Activated CD8-positive, alpha-beta memory T cell treated with anti-CD3 and anti-CD28 coated beads for 4 hours (primary cell): ENCODE data around the gene HMBS.
A peak's percentile ranks its signal among the peaks of the same experiment; 100 is the strongest.
"Not testable (repeated sequence)": the region's sequence is repeated elsewhere in the genome, so short reads cannot be mapped to it uniquely, and the experiment has no call there.

Experiments
- DNase-seq, 2 donors: peaks; one replicate each; pipeline ENCODE4 v3.0.0-alpha.2; 2020; ENCODE audit warnings: low read depth in 2 of 2

Gene HMBS

GRCh38 chr11:119100994-119101758 is 16.5 kb downstream of the HMBS start:
- DNase-seq, result no peak

GRCh38 chr11:119101759-119102423 is 17.2 kb downstream of the HMBS start, which contains the start of gene DPAGT1:
DPAGT1 (minus strand) TSS chr11:119101853; CDS start chr11:119101655, 198 bp downstream.
- DNase-seq, result peak; percentile 70 to 76

GRCh38 chr11:119103161-119103664 is 18.5 kb downstream of the HMBS start:
- DNase-seq, result not testable (repeated sequence)

GRCh38 chr11:119103793-119104192 is 19.1 kb downstream of the HMBS start:
- DNase-seq, result no peak

- DNase-seq, result peak; percentile 73 to 79
Observed at GRCh38 chr11:119106564-119107537, 22.2 kb downstream of the HMBS start, which contains the start of gene C2CD2L. C2CD2L (plus strand) TSS chr11:119107344; CDS start chr11:119107742, 398 bp downstream.

- DNase-seq, result no peak
Observed at GRCh38 chr11:119107538-119108145, 23.0 kb downstream of the HMBS start.

GRCh38 chr11:119108146-119108856 is 23.6 kb downstream of the HMBS start:
- no peak for DNase-seq

GRCh38 chr11:119108857-119109221 is 24.2 kb downstream of the HMBS start:
- DNase-seq, result no peak

GRCh38 chr11:119109843-119110242 is 25.2 kb downstream of the HMBS start:
- DNase-seq, result no peak

- DNase-seq, result no peak
Observed at GRCh38 chr11:119110439-119110838, 25.8 kb downstream of the HMBS start.

- no peak for DNase-seq
Observed at GRCh38 chr11:119111361-119111925, 26.8 kb downstream of the HMBS start.

GRCh38 chr11:119112314-119113020 is 27.8 kb downstream of the HMBS start:
- no peak for DNase-seq

GRCh38 chr11:119113716-119114115 is 29.0 kb downstream of the HMBS start:
- DNase-seq, result no peak

- DNase-seq, result no peak
Observed at GRCh38 chr11:119114351-119114750, 29.7 kb downstream of the HMBS start.

GRCh38 chr11:119115484-119116234 is 31.0 kb downstream of the HMBS start:
- DNase-seq, result no peak

GRCh38 chr11:119116235-119116594 is 31.5 kb downstream of the HMBS start:
- DNase-seq, result no peak

GRCh38 chr11:119116601-119117000 is 31.9 kb downstream of the HMBS start:
- no peak for DNase-seq

GRCh38 chr11:119117004-119117706 is 32.5 kb downstream of the HMBS start:
- no peak for DNase-seq
